Cardiac fibroblast (primary cell): Measurements from ENCODE around the gene STARD3.

ENCODE experiments used
- DNase-seq, 2 donors: peaks; one replicate each; pipeline versions ENCODE4 v3.0.0 to v3.0.0-alpha.2; 2010; ENCODE audit warnings: low read depth in 2 of 2
- H3K4me3 ChIP-seq, 2 donors: replicated peaks in 1 of 2; 1 replicate in 1 of 2; 2 replicates in 1 of 2; pipeline ENCODE4 v1.5.1; 2011; ENCODE audit warnings: low read depth in 2 of 2, low read length in 2 of 2, mild to moderate bottlenecking in 2 of 2, moderate library complexity in 1 of 2
- TF ChIP-seq, protein P1 (sequence below): IDR thresholded peaks from one replicate; pipeline ENCODE4 v1.5.1; 2011; ENCODE audit warnings: low read depth, mild to moderate bottlenecking, low read length, inconsistent platforms

Gene STARD3

GRCh38 chr17:39632153-39632941, 4.6 kb upstream of the STARD3 start:
- H3K4me3 ChIP-seq = no peak overlapping the region
- TF ChIP-seq, protein P1, sequence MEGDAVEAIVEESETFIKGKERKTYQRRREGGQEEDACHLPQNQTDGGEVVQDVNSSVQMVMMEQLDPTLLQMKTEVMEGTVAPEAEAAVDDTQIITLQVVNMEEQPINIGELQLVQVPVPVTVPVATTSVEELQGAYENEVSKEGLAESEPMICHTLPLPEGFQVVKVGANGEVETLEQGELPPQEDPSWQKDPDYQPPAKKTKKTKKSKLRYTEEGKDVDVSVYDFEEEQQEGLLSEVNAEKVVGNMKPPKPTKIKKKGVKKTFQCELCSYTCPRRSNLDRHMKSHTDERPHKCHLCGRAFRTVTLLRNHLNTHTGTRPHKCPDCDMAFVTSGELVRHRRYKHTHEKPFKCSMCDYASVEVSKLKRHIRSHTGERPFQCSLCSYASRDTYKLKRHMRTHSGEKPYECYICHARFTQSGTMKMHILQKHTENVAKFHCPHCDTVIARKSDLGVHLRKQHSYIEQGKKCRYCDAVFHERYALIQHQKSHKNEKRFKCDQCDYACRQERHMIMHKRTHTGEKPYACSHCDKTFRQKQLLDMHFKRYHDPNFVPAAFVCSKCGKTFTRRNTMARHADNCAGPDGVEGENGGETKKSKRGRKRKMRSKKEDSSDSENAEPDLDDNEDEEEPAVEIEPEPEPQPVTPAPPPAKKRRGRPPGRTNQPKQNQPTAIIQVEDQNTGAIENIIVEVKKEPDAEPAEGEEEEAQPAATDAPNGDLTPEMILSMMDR = no peak
- DNase-seq = no peak

- TF ChIP-seq, protein P1 = no peak
- no peak for DNase-seq
- H3K4me3 ChIP-seq = no peak overlapping the region
These were observed 3.3 kb upstream of the STARD3 start for GRCh38 chr17:39633570-39634183.

GRCh38 chr17:39634384-39634871, 2.5 kb upstream of the STARD3 start:
- TF ChIP-seq, protein P1 = peak; percentile 72
- peak; percentile 62 to 65 for DNase-seq
- H3K4me3 ChIP-seq = no peak overlapping the region

DNA sequence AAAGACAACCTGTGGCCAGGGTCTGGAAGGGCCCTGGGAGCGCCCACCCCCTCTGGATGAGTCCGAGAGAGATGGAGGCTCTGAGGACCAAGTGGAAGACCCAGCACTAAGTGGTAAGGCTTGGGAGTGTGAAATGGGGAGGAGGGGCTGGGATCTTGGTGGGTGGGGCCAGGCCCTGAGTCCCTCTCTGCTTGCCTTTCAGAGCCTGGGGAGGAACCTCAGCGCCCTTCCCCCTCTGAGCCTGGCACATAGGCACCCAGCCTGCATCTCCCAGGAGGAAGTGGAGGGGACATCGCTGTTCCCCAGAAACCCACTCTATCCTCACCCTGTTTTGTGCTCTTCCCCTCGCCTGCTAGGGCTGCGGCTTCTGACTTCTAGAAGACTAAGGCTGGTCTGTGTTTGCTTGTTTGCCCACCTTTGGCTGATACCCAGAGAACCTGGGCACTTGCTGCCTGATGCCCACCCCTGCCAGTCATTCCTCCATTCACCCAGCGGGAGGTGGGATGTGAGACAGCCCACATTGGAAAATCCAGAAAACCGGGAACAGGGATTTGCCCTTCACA, 1.2 kb upstream of the STARD3 start:
- TF ChIP-seq, protein P1 = no peak
- DNase-seq = no peak
- no peak overlapping the region for H3K4me3 ChIP-seq

DNA sequence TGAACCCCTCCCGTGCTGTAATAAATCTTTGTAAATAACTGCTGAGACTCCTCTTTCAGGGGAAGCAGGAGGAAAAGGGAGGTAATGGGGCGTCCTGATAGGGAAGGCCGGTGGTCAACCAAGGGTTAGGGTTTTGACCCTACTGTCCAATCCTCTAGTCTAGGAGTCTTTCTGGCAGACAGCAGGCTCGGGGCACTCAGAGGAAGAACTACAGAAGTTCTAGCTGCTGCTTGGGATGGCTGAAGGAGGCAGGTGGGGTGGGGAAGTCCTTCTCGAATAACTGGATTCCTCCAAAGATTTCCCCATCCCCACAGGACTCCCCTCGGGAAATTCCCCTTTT, 387 bp upstream of the STARD3 start:
- no peak for DNase-seq
- H3K4me3 ChIP-seq = peak overlapping the region; percentile 96 to 99
- TF ChIP-seq, protein P1 = no peak

DNA sequence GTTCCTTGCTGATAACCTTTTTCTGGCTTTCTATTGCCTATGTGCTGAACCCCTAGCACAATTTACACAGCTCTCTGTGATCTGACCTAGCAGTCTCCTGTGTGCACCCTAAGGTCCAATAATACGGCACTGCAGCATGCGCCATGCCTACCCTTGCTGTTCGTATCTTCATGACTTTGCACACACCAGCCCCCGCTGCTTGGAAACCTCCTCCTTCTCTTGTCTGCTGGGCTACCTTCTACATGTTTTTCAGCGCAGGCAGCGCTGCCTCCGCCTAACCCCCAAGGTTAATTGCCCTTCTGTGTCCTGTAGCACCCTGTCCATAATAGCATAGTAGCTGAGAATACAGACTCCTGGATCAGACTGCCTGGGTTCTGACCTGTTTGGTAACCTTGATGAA, 1.4 kb downstream of the STARD3 start:
- TF ChIP-seq, protein P1 = no peak
- H3K4me3 ChIP-seq = peak overlapping the region in 1 of 2 donors; percentile 96
- no peak for DNase-seq
